CD4-positive, alpha-beta memory T cell (primary cell): ENCODE results near the gene PAEP. TPM values are rescaled to one million over a fixed set of nuclear protein-coding genes. Genes with fewer than 3 reads are reported as not detected.

Experiments used
- CTCF ChIA-PET: fragments of 350-600 bp; sonication (Branson Sonifier 250); formaldehyde crosslinking; loops from one replicate; lab custom pipeline; 2021; ENCODE audit warnings: inconsistent platforms; ENCODE audit not compliant: partially characterized antibody; lab: Charles Lee
- POLR2A ChIA-PET: fragments of 350-600 bp; sonication (Branson Sonifier 250); formaldehyde crosslinking; loops from one replicate; lab custom pipeline; 2021; ENCODE audit not compliant: partially characterized antibody; lab: Charles Lee
- DNase-seq, 5 donors: peaks; one replicate each; pipeline versions ENCODE4 v3.0.0 to v3.0.0-alpha.2; 2020 to 2022; ENCODE audit warnings: mixed read lengths in 1 of 5
- H3K27ac ChIP-seq: one replicate; pipeline ENCODE4 v1.7.0; 2013; ENCODE audit warnings: low read depth, low read length
- H3K27me3 ChIP-seq: 2 replicates; pipeline ENCODE4 v1.7.0; 2013; ENCODE audit warnings: mild to moderate bottlenecking, low read length, moderate library complexity; ENCODE audit not compliant: insufficient read depth
- H3K36me3 ChIP-seq: 2 replicates; pipeline ENCODE4 v1.7.0; 2013; ENCODE audit warnings: mild to moderate bottlenecking, low read length, moderate library complexity; ENCODE audit not compliant: insufficient read depth
- H3K4me1 ChIP-seq: 2 replicates; pipeline ENCODE4 v1.7.0; 2013; ENCODE audit warnings: mild to moderate bottlenecking, low read length, moderate library complexity; ENCODE audit not compliant: insufficient read depth
- H3K4me3 ChIP-seq, 2 donors: one replicate each; pipeline ENCODE4 v1.7.0; 2013; ENCODE audit warnings: low read length in 2 of 2, mild to moderate bottlenecking in 1 of 2
- H3K9me3 ChIP-seq, 2 donors: one replicate each; pipeline ENCODE4 v1.7.0; 2013; ENCODE audit warnings: low read length in 2 of 2, control low read depth in 1 of 2; ENCODE audit not compliant: control insufficient read depth in 1 of 2
- H3K27ac Mint-ChIP-seq, 7 donors: one replicate each; pipeline ENCODE4 v1.8.0; 2020 to 2021; ENCODE audit warnings: mixed read lengths in 7 of 7, mild to moderate bottlenecking in 6 of 7, inconsistent platforms in 3 of 7, moderate library complexity in 3 of 7
- H3K27me3 Mint-ChIP-seq, 2 donors: one replicate each; pipeline ENCODE4 v1.8.0; 2020 to 2021; ENCODE audit warnings: mixed read lengths in 2 of 2
- H3K36me3 Mint-ChIP-seq, 2 donors: one replicate each; pipeline ENCODE4 v1.8.0; 2020 to 2021; ENCODE audit warnings: mixed read lengths in 2 of 2, inconsistent platforms in 1 of 2, mild to moderate bottlenecking in 1 of 2
- H3K4me1 Mint-ChIP-seq, 4 donors: one replicate each; pipeline ENCODE4 v1.8.0; 2020 to 2021; ENCODE audit warnings: mixed read lengths in 4 of 4, mild to moderate bottlenecking in 1 of 4
- H3K4me3 Mint-ChIP-seq, 8 donors: one replicate each; pipeline ENCODE4 v1.8.0; 2020 to 2021; ENCODE audit warnings: mixed read lengths in 8 of 8, mild to moderate bottlenecking in 7 of 8, moderate library complexity in 6 of 8, inconsistent platforms in 3 of 8
- H3K9me3 Mint-ChIP-seq, 8 donors: one replicate each; pipeline ENCODE4 v1.8.0; 2020 to 2021; ENCODE audit warnings: mixed read lengths in 8 of 8, mild to moderate bottlenecking in 5 of 8, inconsistent platforms in 3 of 8, moderate library complexity in 1 of 8
- intact Hi-C: fragments of 100-400 bp; cut with micrococcal nuclease; formaldehyde crosslinking; loops from one replicate; pipeline ENCODE4 v1.15.1; 2023
- polyA plus RNA-seq, 2 donors: library from polyadenylated mRNA; unstranded; fragments of 300-500 nt; fragmentation: Illumina TruSeq; gene quantifications; one replicate each; pipeline ENCODE4 v1.2.3, GENCODE V29; 2021
- total RNA-seq, 2 experiments: library from RNA; stranded (reverse); gene quantifications; one replicate each; pipeline ENCODE4 v1.2.3, GENCODE V29; 2021

The PAEP gene
- total and polyA plus RNA-seq, 4 experiments from 2014 or later = not detected

DNA sequence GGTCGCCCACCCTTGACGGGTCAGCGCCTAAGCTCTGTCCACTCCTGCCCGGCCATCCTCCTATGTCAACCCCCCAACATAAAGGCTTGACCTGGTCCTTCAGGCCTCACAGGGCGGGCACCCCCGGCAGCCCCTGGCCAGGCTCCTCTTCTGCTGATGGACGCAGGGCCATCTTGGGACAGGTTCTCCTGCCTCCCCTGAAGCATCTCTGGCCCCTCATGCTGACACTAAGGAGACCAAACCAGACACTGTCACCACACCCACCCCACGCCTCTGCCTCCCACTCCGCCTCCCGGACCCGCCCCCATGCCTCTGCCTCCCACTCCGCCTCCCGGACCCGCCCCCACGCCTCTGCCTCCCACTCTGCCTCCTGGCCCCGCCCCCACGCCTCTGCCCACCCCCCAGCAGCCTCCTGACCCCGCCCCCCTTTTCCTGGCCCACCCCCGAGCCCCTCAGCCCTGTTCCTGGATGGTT, 8.8 kb upstream of the PAEP start:
- Mint-ChIP-seq H3K27ac (no peak overlapping the region), H3K9me3 (peaks cover 0 to 14% (median 0%) of the 10 kb centered on the region in 8 donors), H3K27me3 (peaks cover 0 to 1% of the 10 kb centered on the region in 2 donors), H3K36me3 (no peaks in the 10 kb centered on the region), H3K4me3 (no peak overlapping the region), H3K4me1 (no peaks in the 10 kb centered on the region)
- Histone ChIP-seq H3K27ac (no peak overlapping the region), H3K27me3 (no peaks in the 10 kb centered on the region), H3K36me3 (no peaks in the 10 kb centered on the region), H3K4me3 (no peak overlapping the region), H3K4me1 (no peaks in the 10 kb centered on the region), H3K9me3 (no peaks in the 10 kb centered on the region)
- no peak for DNase-seq
- intact Hi-C loops = no loop called here
- ChIA-PET CTCF (no interaction called here), POLR2A (no interaction called here)

DNA sequence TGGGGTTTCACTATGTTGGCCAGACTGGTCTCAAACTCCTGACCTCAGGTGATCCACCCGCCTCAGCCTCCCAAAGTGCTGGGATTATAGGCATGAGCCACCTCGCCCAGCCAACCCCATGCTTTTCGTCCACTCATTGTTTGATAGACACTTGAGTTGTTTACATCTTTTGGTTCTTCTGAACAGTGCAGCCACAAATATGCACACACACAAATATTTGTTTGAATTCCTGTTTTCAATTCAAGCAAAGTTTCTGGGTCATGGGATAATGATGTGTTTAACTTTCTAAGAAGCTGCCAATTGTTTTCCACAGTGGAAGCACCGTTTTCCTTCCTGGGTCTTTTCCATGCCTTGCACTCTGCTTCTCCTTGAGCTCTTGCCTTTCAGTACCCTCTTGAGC, 6.8 kb upstream of the PAEP start:
- peaks cover 1 to 2% of the 10 kb centered on the region in 2 donors for H3K27me3 Mint-ChIP-seq
- no peak for DNase-seq
- H3K4me1 ChIP-seq = no peaks in the 10 kb centered on the region
- H3K4me1 Mint-ChIP-seq = no peaks in the 10 kb centered on the region
- H3K27ac ChIP-seq = no peak overlapping the region
- no peaks in the 10 kb centered on the region for H3K36me3 ChIP-seq
- intact Hi-C loops = no loop called here
- H3K4me3 ChIP-seq = no peak overlapping the region
- ChIA-PET POLR2A (no interaction called here), CTCF (no interaction called here)
- H3K9me3 ChIP-seq = no peaks in the 10 kb centered on the region
- H3K27me3 ChIP-seq = no peaks in the 10 kb centered on the region
- H3K36me3 Mint-ChIP-seq = no peaks in the 10 kb centered on the region
- no peak overlapping the region for H3K4me3 Mint-ChIP-seq
- H3K27ac Mint-ChIP-seq = no peak overlapping the region
- peaks cover 0 to 14% (median 0%) of the 10 kb centered on the region in 8 donors for H3K9me3 Mint-ChIP-seq

DNA sequence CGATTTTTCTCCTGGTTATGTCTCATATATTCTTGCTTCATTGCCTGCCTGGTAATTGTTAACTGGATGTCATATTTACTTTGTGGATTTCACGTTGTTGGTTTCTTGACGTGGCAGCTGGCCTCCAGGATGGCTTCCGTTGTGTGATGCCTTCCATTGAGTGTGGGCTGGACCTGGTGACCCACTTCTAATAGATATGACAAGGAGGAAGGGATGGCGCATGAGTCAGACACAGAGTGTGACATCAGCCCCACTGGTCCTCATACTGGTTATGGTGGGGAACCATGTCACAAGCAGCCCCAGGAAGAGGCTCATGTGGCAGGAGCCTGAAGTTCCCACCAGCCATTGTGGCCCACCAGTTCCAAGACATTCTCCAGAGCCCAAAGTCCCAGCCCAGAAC, 6.4 kb upstream of the PAEP start:
- no peaks in the 10 kb centered on the region for H3K9me3 ChIP-seq
- Mint-ChIP-seq H3K4me1 (no peaks in the 10 kb centered on the region), H3K4me3 (no peak overlapping the region), H3K27ac (no peak overlapping the region), H3K27me3 (peaks cover 1 to 4% of the 10 kb centered on the region in 2 donors), H3K36me3 (no peaks in the 10 kb centered on the region), H3K9me3 (peaks cover 0 to 14% (median 0%) of the 10 kb centered on the region in 8 donors)
- H3K27me3 ChIP-seq = no peaks in the 10 kb centered on the region
- no peak overlapping the region for H3K4me3 ChIP-seq
- no peak for DNase-seq
- H3K27ac ChIP-seq = no peak overlapping the region
- no peaks in the 10 kb centered on the region for H3K36me3 ChIP-seq
- intact Hi-C loops = no loop called here
- ChIA-PET CTCF (no interaction called here), POLR2A (no interaction called here)
- H3K4me1 ChIP-seq = no peaks in the 10 kb centered on the region

DNA sequence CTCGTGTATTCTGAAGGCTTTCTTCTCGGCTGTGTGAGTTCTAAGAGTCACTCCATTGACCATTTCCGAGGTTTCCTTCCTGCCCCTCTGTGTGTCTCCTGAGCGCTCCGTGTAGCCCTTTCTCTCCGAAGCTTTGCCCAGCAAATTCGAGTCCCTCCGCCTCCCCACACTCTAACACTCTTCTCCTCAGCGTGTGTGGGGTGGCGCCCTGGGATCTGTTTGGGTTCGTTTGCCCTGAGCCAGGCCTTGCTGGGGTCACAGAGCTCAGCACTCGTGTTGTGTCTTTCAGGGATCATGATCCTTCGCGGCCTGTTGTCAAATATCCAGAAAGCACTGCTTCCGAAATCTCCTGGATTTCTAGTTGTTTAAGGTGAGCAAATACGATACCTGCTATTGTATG, 5.6 kb upstream of the PAEP start:
- H3K27ac ChIP-seq = no peak overlapping the region
- H3K27me3 ChIP-seq = no peaks in the 10 kb centered on the region
- Mint-ChIP-seq H3K27me3 (peaks cover 2 to 5% of the 10 kb centered on the region in 2 donors), H3K4me3 (no peak overlapping the region), H3K4me1 (no peaks in the 10 kb centered on the region), H3K9me3 (peaks cover 0 to 14% (median 0%) of the 10 kb centered on the region in 8 donors), H3K36me3 (no peaks in the 10 kb centered on the region), H3K27ac (no peak overlapping the region)
- H3K36me3 ChIP-seq = no peaks in the 10 kb centered on the region
- H3K9me3 ChIP-seq = no peaks in the 10 kb centered on the region
- intact Hi-C loops = no loop called here
- H3K4me1 ChIP-seq = no peaks in the 10 kb centered on the region
- ChIA-PET CTCF (no interaction called here), POLR2A (interaction anchor here (0.6 kb wide), 1 partner anchor 1762 kb away, joined by 3 read pairs; no protein-coding TSS in a partner anchor)
- no peak overlapping the region for H3K4me3 ChIP-seq
- no peak for DNase-seq

DNA sequence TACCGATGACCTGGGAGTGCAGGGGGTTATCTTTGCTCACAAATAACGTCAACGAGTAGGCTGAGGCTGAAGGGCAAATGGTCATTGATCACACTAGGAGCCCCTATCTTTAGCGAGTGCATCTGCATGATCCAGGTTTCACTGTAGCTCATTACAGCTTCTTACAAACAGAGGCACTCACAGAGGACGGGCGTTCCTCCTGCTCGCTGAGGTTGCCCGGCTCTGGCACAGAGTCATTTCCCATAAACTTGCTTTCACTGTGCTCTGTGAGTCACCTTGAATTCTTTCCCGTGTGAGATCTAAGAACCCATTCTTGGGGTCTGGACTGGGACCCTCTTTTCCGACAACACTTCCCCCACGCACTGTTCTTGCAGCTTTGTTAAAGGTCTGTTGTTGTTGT, 1.9 kb upstream of the PAEP start:
- Histone ChIP-seq H3K9me3 (no peaks in the 10 kb centered on the region), H3K27ac (no peak overlapping the region), H3K27me3 (no peaks in the 10 kb centered on the region), H3K36me3 (no peaks in the 10 kb centered on the region), H3K4me1 (no peaks in the 10 kb centered on the region), H3K4me3 (no peak overlapping the region)
- no peak overlapping the region for H3K27ac Mint-ChIP-seq
- peaks cover 4 to 9% of the 10 kb centered on the region in 2 donors for H3K27me3 Mint-ChIP-seq
- H3K4me3 Mint-ChIP-seq = no peak overlapping the region
- H3K4me1 Mint-ChIP-seq = no peaks in the 10 kb centered on the region
- H3K9me3 Mint-ChIP-seq = peaks cover 0 to 14% (median 0%) of the 10 kb centered on the region in 8 donors
- DNase-seq = no peak
- ChIA-PET POLR2A (no interaction called here), CTCF (no interaction called here)
- intact Hi-C loops = no loop called here
- H3K36me3 Mint-ChIP-seq = no peaks in the 10 kb centered on the region

DNA sequence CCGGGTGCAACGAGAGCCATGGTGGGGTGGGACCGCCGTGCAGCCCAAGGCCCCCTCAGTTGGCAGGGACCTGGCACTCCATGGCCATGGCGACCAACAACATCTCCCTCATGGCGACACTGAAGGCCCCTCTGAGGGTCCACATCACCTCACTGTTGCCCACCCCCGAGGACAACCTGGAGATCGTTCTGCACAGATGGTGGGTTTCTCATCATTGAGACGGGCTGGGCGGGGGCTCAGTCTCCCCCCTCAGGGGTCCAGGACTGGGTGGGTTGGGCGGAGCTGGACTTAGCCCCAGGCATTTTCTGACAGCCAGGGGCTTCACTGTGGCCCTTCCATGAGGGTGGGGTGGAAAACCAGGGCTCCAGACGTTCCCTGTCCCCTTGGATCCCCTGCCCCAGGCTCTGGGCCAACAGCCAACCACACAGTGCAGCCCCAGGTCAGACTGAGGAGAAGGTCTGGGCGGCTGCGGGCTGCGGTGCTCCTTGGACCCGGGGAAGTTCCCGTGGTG, 734 bp downstream of the PAEP start:
- no peaks in the 10 kb centered on the region for H3K27me3 ChIP-seq
- ChIA-PET CTCF (no interaction called here), POLR2A (no interaction called here)
- H3K4me1 ChIP-seq = no peaks in the 10 kb centered on the region
- no peaks in the 10 kb centered on the region for H3K36me3 ChIP-seq
- Mint-ChIP-seq H3K9me3 (peaks cover 0 to 3% (median 0%) of the 10 kb centered on the region in 8 donors), H3K27ac (no peak overlapping the region), H3K27me3 (peaks cover 6 to 17% of the 10 kb centered on the region in 2 donors), H3K4me3 (no peak overlapping the region), H3K36me3 (no peaks in the 10 kb centered on the region), H3K4me1 (no peaks in the 10 kb centered on the region)
- H3K9me3 ChIP-seq = no peaks in the 10 kb centered on the region
- intact Hi-C loops = no loop called here
- H3K4me3 ChIP-seq = no peak overlapping the region
- H3K27ac ChIP-seq = no peak overlapping the region
- DNase-seq = no peak

DNA sequence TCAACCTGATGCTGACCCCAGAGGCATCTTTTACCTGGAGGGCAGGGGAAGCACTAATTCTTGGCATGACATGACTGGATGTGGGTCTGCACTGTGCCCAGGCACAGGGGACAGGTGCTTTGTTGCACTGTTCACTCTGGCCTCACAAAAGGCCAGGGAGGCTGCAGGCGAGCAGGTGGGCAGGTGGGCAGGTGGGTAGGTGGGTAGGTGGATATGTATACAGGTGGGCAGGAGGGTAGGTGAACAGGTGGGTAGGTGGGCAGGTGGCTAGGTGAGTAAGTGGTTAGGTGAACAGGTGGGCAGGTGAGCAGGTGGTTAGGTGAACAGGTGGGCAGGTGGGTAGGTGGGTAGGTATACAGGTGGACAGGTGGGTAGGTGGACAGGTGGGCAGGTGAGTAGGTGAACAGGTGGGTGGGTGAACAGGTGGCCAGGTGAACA, 1.5 kb downstream of the PAEP start:
- Mint-ChIP-seq H3K27me3 (peaks cover 6 to 17% of the 10 kb centered on the region in 2 donors), H3K27ac (no peak overlapping the region), H3K36me3 (no peaks in the 10 kb centered on the region), H3K9me3 (peaks cover 0 to 2% (median 0%) of the 10 kb centered on the region in 8 donors), H3K4me3 (no peak overlapping the region), H3K4me1 (no peaks in the 10 kb centered on the region)
- intact Hi-C loops = no loop called here
- DNase-seq = no peak
- Histone ChIP-seq H3K36me3 (no peaks in the 10 kb centered on the region), H3K4me3 (no peak overlapping the region), H3K9me3 (no peaks in the 10 kb centered on the region), H3K27me3 (no peaks in the 10 kb centered on the region), H3K27ac (no peak overlapping the region), H3K4me1 (no peaks in the 10 kb centered on the region)
- ChIA-PET CTCF (no interaction called here), POLR2A (no interaction called here)
